WTC11 (cell line): ENCODE measurements around the gene FAM204A. TPM values are rescaled to one million over a fixed set of nuclear protein-coding genes. Genes with fewer than 3 reads are reported as not detected.

Experiments
- ATAC-seq: fragments of 200-7000 bp; cut with Tn5 transposase; 2 replicates; pipeline ENCODE4 v1.10.0; 2021; ENCODE audit warnings: mild to moderate bottlenecking, moderate library complexity
- CTCF ChIA-PET: fragments of 300-600 bp; sonication (Branson Sonifier 250); formaldehyde crosslinking; loops from one replicate; lab custom pipeline; 2021; ENCODE audit warnings: antibody characterized with exemption; lab: Charles Lee
- POLR2A ChIA-PET: fragments of 350-600 bp; sonication (Branson Sonifier 250); formaldehyde crosslinking; loops from one replicate; lab custom pipeline; 2021; ENCODE audit warnings: antibody characterized with exemption; lab: Charles Lee
- DNase-seq: peaks from one replicate; pipeline ENCODE4 v3.0.0; 2021; ENCODE audit warnings: low spot score
- H3K27ac Mint-ChIP-seq: 2 replicates; pipeline ENCODE4 v1.8.0; 2021; ENCODE audit warnings: mixed read lengths
- H3K27me3 Mint-ChIP-seq: 2 replicates; pipeline ENCODE4 v1.8.0; 2021; ENCODE audit warnings: low read depth, mild to moderate bottlenecking, moderate library complexity, mixed read lengths
- H3K36me3 Mint-ChIP-seq: 2 replicates; pipeline ENCODE4 v1.8.0; 2021; ENCODE audit warnings: mixed read lengths
- H3K4me1 Mint-ChIP-seq: 2 replicates; pipeline ENCODE4 v1.8.0; 2022; ENCODE audit warnings: mixed read lengths
- H3K4me3 Mint-ChIP-seq: 2 replicates; pipeline ENCODE4 v1.8.0; 2021; ENCODE audit warnings: mild to moderate bottlenecking, moderate library complexity, mixed read lengths
- H3K9me3 Mint-ChIP-seq: 2 replicates; pipeline ENCODE4 v1.8.0; 2021; ENCODE audit warnings: mixed read lengths
- ATF1 ChIP-seq: sonication (generic); formaldehyde crosslinking; IDR thresholded peaks from 2 replicates; pipeline ENCODE4 v1.8.1; 2023; ENCODE audit warnings: mild to moderate bottlenecking, moderate library complexity, missing genetic modification reagents
- GRHL2 ChIP-seq: fragments of 250-450 bp; sonication (Bioruptor Pico); IDR thresholded peaks from 2 replicates; pipeline ENCODE4 v1.8.0; 2022; ENCODE audit warnings: mild to moderate bottlenecking, moderate library complexity; ENCODE audit not compliant: insufficient replicate concordance, severe bottlenecking
- HMGA2 ChIP-seq: fragments of 250-450 bp; sonication (Bioruptor Pico); IDR thresholded peaks from 2 replicates; pipeline ENCODE4 v1.4.0; 2021; ENCODE audit warnings: mild to moderate bottlenecking, moderate library complexity
- NR3C1 ChIP-seq: sonication (generic); formaldehyde crosslinking; conservative IDR thresholded peaks from 2 replicates; pipeline ENCODE4 v1.8.1; 2023; ENCODE audit warnings: low read depth, mild to moderate bottlenecking, missing genetic modification reagents
- PRRX2 ChIP-seq: fragments of 250-450 bp; sonication (Bioruptor Pico); IDR thresholded peaks from 2 replicates; pipeline ENCODE4 v1.8.0; 2021; ENCODE audit warnings: mild to moderate bottlenecking
- RORB ChIP-seq: fragments of 250-450 bp; sonication (Bioruptor Pico); IDR thresholded peaks from 2 replicates; pipeline ENCODE4 v1.9.0; 2021; ENCODE audit warnings: mild to moderate bottlenecking
- total RNA-seq: library from RNA; stranded (reverse); gene quantifications from 3 replicates; pipeline ENCODE4 v1.2.3, GENCODE V29; 2021
- TF ChIP-seq, protein P1 (sequence below): sonication (generic); formaldehyde crosslinking; IDR thresholded peaks from 2 replicates; pipeline ENCODE4 v1.8.0; 2022; ENCODE audit warnings: mild to moderate bottlenecking, missing genetic modification reagents
- TF ChIP-seq, protein P2 (sequence below): sonication (generic); formaldehyde crosslinking; IDR thresholded peaks from 2 replicates; pipeline ENCODE4 v1.8.1; 2022; ENCODE audit warnings: missing genetic modification reagents, borderline replicate concordance
- TF ChIP-seq, protein P3 (sequence below): sonication (generic); formaldehyde crosslinking; IDR thresholded peaks from 2 replicates; pipeline ENCODE4 v1.8.1; 2022; ENCODE audit warnings: mild to moderate bottlenecking, moderate library complexity, missing genetic modification reagents
- TF ChIP-seq, protein P4 (sequence below): sonication (generic); formaldehyde crosslinking; IDR thresholded peaks from 2 replicates; pipeline ENCODE4 v1.8.1; 2023; ENCODE audit warnings: mild to moderate bottlenecking, missing genetic modification reagents, moderate library complexity
- TF ChIP-seq, protein P5 (sequence below): sonication (generic); formaldehyde crosslinking; IDR thresholded peaks from 2 replicates; pipeline ENCODE4 v1.8.0; 2022; ENCODE audit warnings: mild to moderate bottlenecking, missing genetic modification reagents
- TF ChIP-seq, protein P6 (sequence below): sonication (generic); formaldehyde crosslinking; IDR thresholded peaks from 2 replicates; pipeline ENCODE4 v1.8.0; 2023; ENCODE audit warnings: missing genetic modification reagents
- TF ChIP-seq, protein P7 (sequence below): fragments of 250-450 bp; sonication (Bioruptor Pico); IDR thresholded peaks from 2 replicates; pipeline ENCODE4 v1.9.0; 2021; ENCODE audit warnings: mild to moderate bottlenecking
- TF ChIP-seq, protein P8 (sequence below): sonication (generic); formaldehyde crosslinking; conservative IDR thresholded peaks from 2 replicates; pipeline ENCODE4 v1.8.1; 2022; ENCODE audit warnings: mild to moderate bottlenecking, missing genetic modification reagents
- TF ChIP-seq, protein P9 (sequence below): fragments of 250-450 bp; sonication (Bioruptor Pico); IDR thresholded peaks from 2 replicates; pipeline ENCODE4 v1.9.0; 2021; ENCODE audit warnings: mild to moderate bottlenecking, borderline replicate concordance

Gene FAM204A
- total RNA-seq, 1 experiment from 2014 or later: 33.3 TPM

DNA sequence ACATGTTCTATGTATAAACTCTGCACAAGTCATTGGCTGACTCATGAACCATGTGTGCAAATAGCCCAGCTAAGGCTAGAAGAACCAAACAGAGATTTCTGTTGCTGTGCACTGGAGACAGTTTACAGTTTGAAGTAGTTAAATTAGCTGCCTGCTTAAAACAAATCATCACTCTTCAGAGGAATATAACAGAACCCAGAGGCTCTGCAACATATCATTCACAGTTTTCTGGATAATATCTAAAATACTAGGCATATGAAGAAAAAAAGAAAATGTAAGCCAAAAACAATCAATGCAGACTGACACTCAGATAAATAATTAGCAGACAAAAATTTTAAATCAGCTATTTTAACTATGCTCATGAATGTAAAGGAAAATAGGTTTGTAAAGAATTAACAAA is 23.6 kb upstream of the FAM204A start (continued):
- TF ChIP-seq PRRX2 (CRISPR knock-in tag): no peak

DNA sequence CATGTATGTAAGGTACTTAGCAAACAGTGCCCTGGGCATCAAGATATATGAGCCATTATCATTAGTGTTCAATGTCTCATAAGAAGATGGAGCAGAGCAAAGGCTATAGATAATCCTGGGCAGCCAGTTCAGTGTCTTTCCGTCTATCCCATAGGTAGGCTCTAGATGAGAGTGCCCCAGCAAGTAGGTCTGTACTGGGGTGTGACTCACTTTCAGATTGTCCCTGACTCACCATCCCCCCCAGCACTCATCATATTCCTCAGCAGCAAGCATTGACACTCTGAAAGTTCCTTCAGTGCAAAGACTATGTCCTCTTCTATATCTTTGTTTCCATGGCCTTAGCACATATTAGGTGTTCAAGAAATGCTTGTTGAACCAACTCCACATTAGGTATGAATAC is 20.0 kb upstream of the FAM204A start:
- Mint-ChIP-seq H3K4me3 (no peak overlapping the region), H3K4me1 (peaks cover 6% of the 10 kb centered on the region), H3K9me3 (peaks cover 19% of the 10 kb centered on the region), H3K27ac (no peak overlapping the region), H3K36me3 (peaks cover 15% of the 10 kb centered on the region), H3K27me3 (peaks cover 3% of the 10 kb centered on the region; the same call in 1 of the 2 replicates)
- ChIA-PET CTCF (no interaction called here), POLR2A (no interaction called here)
- ATAC-seq: no peak
- DNase-seq: no peak
- TF ChIP-seq RORB (CRISPR knock-in tag) (no peak), ATF1 (CRISPR knock-in tag) (no peak)
- TF ChIP-seq, protein P1, sequence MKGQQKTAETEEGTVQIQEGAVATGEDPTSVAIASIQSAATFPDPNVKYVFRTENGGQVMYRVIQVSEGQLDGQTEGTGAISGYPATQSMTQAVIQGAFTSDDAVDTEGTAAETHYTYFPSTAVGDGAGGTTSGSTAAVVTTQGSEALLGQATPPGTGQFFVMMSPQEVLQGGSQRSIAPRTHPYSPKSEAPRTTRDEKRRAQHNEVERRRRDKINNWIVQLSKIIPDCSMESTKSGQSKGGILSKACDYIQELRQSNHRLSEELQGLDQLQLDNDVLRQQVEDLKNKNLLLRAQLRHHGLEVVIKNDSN (CRISPR knock-in tag): no peak
- TF ChIP-seq, protein P2, sequence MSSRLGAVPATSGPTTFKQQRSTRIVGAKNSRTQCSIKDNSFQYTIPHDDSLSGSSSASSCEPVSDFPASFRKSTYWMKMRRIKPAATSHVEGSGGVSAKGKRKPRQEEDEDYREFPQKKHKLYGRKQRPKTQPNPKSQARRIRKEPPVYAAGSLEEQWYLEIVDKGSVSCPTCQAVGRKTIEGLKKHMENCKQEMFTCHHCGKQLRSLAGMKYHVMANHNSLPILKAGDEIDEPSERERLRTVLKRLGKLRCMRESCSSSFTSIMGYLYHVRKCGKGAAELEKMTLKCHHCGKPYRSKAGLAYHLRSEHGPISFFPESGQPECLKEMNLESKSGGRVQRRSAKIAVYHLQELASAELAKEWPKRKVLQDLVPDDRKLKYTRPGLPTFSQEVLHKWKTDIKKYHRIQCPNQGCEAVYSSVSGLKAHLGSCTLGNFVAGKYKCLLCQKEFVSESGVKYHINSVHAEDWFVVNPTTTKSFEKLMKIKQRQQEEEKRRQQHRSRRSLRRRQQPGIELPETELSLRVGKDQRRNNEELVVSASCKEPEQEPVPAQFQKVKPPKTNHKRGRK (CRISPR knock-in tag): no peak

DNA sequence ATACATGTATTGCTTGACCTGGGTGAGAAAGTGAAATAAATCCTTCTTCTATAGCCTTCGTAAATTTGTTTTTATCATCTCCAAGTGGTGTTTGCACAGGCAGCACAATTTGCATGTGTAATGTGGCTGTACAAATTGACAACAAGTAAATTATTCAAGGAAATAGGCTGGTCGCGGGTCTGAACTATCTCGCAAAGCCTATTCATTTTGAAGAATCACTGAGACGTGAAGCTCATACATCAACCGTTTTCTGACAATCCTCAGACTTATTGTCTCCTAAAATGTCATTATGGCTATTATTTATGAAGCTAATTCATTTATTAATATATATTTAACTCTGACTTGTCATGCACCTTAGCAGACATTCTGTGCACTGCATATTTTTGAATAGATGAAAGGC is 16.2 kb upstream of the FAM204A start:
- ATAC-seq: no peak
- ChIA-PET CTCF (no interaction called here), POLR2A (no interaction called here)
- H3K4me3 Mint-ChIP-seq: no peak overlapping the region
- no peak overlapping the region for H3K27ac Mint-ChIP-seq
- TF ChIP-seq, protein P3, sequence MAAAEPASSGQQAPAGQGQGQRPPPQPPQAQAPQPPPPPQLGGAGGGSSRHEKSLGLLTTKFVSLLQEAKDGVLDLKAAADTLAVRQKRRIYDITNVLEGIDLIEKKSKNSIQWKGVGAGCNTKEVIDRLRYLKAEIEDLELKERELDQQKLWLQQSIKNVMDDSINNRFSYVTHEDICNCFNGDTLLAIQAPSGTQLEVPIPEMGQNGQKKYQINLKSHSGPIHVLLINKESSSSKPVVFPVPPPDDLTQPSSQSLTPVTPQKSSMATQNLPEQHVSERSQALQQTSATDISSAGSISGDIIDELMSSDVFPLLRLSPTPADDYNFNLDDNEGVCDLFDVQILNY (CRISPR knock-in tag): no peak
- TF ChIP-seq, protein P4, sequence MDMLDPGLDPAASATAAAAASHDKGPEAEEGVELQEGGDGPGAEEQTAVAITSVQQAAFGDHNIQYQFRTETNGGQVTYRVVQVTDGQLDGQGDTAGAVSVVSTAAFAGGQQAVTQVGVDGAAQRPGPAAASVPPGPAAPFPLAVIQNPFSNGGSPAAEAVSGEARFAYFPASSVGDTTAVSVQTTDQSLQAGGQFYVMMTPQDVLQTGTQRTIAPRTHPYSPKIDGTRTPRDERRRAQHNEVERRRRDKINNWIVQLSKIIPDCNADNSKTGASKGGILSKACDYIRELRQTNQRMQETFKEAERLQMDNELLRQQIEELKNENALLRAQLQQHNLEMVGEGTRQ (CRISPR knock-in tag): no peak
- TF ChIP-seq HMGA2 (CRISPR knock-in tag) (no peak), GRHL2 (no peak), NR3C1 (CRISPR knock-in tag) (no peak)
- TF ChIP-seq, protein P5, sequence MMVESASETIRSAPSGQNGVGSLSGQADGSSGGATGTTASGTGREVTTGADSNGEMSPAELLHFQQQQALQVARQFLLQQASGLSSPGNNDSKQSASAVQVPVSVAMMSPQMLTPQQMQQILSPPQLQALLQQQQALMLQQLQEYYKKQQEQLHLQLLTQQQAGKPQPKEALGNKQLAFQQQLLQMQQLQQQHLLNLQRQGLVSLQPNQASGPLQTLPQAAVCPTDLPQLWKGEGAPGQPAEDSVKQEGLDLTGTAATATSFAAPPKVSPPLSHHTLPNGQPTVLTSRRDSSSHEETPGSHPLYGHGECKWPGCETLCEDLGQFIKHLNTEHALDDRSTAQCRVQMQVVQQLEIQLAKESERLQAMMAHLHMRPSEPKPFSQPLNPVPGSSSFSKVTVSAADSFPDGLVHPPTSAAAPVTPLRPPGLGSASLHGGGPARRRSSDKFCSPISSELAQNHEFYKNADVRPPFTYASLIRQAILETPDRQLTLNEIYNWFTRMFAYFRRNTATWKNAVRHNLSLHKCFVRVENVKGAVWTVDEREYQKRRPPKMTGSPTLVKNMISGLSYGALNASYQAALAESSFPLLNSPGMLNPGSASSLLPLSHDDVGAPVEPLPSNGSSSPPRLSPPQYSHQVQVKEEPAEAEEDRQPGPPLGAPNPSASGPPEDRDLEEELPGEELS (CRISPR knock-in tag): no peak
- TF ChIP-seq, protein P6, sequence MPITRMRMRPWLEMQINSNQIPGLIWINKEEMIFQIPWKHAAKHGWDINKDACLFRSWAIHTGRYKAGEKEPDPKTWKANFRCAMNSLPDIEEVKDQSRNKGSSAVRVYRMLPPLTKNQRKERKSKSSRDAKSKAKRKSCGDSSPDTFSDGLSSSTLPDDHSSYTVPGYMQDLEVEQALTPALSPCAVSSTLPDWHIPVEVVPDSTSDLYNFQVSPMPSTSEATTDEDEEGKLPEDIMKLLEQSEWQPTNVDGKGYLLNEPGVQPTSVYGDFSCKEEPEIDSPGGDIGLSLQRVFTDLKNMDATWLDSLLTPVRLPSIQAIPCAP: no peak
- TF ChIP-seq, protein P7, sequence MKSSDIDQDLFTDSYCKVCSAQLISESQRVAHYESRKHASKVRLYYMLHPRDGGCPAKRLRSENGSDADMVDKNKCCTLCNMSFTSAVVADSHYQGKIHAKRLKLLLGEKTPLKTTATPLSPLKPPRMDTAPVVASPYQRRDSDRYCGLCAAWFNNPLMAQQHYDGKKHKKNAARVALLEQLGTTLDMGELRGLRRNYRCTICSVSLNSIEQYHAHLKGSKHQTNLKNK (CRISPR knock-in tag): no peak
- TF ChIP-seq, protein P2 (CRISPR knock-in tag): no peak
- TF ChIP-seq, protein P8, sequence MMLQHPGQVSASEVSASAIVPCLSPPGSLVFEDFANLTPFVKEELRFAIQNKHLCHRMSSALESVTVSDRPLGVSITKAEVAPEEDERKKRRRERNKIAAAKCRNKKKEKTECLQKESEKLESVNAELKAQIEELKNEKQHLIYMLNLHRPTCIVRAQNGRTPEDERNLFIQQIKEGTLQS (CRISPR knock-in tag): no peak
- TF ChIP-seq, protein P9, sequence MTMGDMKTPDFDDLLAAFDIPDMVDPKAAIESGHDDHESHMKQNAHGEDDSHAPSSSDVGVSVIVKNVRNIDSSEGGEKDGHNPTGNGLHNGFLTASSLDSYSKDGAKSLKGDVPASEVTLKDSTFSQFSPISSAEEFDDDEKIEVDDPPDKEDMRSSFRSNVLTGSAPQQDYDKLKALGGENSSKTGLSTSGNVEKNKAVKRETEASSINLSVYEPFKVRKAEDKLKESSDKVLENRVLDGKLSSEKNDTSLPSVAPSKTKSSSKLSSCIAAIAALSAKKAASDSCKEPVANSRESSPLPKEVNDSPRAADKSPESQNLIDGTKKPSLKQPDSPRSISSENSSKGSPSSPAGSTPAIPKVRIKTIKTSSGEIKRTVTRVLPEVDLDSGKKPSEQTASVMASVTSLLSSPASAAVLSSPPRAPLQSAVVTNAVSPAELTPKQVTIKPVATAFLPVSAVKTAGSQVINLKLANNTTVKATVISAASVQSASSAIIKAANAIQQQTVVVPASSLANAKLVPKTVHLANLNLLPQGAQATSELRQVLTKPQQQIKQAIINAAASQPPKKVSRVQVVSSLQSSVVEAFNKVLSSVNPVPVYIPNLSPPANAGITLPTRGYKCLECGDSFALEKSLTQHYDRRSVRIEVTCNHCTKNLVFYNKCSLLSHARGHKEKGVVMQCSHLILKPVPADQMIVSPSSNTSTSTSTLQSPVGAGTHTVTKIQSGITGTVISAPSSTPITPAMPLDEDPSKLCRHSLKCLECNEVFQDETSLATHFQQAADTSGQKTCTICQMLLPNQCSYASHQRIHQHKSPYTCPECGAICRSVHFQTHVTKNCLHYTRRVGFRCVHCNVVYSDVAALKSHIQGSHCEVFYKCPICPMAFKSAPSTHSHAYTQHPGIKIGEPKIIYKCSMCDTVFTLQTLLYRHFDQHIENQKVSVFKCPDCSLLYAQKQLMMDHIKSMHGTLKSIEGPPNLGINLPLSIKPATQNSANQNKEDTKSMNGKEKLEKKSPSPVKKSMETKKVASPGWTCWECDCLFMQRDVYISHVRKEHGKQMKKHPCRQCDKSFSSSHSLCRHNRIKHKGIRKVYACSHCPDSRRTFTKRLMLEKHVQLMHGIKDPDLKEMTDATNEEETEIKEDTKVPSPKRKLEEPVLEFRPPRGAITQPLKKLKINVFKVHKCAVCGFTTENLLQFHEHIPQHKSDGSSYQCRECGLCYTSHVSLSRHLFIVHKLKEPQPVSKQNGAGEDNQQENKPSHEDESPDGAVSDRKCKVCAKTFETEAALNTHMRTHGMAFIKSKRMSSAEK (CRISPR knock-in tag): no peak
- DNase-seq: no peak
- H3K27me3 Mint-ChIP-seq: no peaks in the 10 kb centered on the region
- no peaks in the 10 kb centered on the region for H3K4me1 Mint-ChIP-seq
- no peaks in the 10 kb centered on the region for H3K9me3 Mint-ChIP-seq
- H3K36me3 Mint-ChIP-seq: no peaks in the 10 kb centered on the region
